ENCODE data around the gene NDUFC2. TPM values are rescaled to one million over a fixed set of nuclear protein-coding genes. Genes with fewer than 3 reads are reported as not detected.

Gene NDUFC2
- total RNA-seq, 1 donor from 2014 or later = 64.8 TPM

GRCh38 chr11:78019808-78020207 is 59.9 kb downstream of the NDUFC2 start:
- Histone ChIP-seq H3K27me3 (ENCODE audit: control insufficient read depth, insufficient read depth, low read length) (no peaks in the 10 kb centered on the region), H3K36me3 (ENCODE audit: control insufficient read depth, insufficient read depth, low read length) (no peaks in the 10 kb centered on the region), H3K4me3 (ENCODE audit: low read depth, low read length) (no peak overlapping the region)
- DNase-seq (ENCODE audit: low read depth) (peak; percentile 77), FAIRE-seq (no peak)
- no peak for TF ChIP-seq CTCF (IDR thresholded peaks at IDR 0.05; ENCODE audit: insufficient read depth, low read length, severe bottlenecking)

Other genes with a start within 250 kb of the NDUFC2 start
- gene INTS4, start 85.2 kb downstream of the NDUFC2 start, total RNA-seq = 17.5 and 29.7 TPM in 2 replicates
- gene KCTD14, start 56.6 kb downstream of the NDUFC2 start, total RNA-seq = 0.77 and 1.3 TPM in 2 replicates
- gene THRSP, start 16.0 kb downstream of the NDUFC2 start, total RNA-seq = not detected in 2 replicates
- gene ALG8, start 59.8 kb upstream of the NDUFC2 start, total RNA-seq = 18.4 and 20.1 TPM in 2 replicates
- gene KCTD21, start 108.8 kb upstream of the NDUFC2 start, total RNA-seq = 3.7 and 5.6 TPM in 2 replicates
- gene USP35, start 109.1 kb upstream of the NDUFC2 start, total RNA-seq = 3.7 and 5.1 TPM in 2 replicates

Measured in bronchial epithelial cell (primary cell).